DMS 273 (cell line): ENCODE results near the gene TBRG4.
"Not testable (repeated sequence)": the region's sequence is repeated elsewhere in the genome, so short reads cannot be mapped to it uniquely, and the experiment has no call there.

ENCODE experiments used
- DNase-seq: peaks from one replicate; lab custom pipeline; 2025; ENCODE audit not compliant: unreplicated experiment; lab: John Stamatoyannopoulos, UW

Gene TBRG4

DNA sequence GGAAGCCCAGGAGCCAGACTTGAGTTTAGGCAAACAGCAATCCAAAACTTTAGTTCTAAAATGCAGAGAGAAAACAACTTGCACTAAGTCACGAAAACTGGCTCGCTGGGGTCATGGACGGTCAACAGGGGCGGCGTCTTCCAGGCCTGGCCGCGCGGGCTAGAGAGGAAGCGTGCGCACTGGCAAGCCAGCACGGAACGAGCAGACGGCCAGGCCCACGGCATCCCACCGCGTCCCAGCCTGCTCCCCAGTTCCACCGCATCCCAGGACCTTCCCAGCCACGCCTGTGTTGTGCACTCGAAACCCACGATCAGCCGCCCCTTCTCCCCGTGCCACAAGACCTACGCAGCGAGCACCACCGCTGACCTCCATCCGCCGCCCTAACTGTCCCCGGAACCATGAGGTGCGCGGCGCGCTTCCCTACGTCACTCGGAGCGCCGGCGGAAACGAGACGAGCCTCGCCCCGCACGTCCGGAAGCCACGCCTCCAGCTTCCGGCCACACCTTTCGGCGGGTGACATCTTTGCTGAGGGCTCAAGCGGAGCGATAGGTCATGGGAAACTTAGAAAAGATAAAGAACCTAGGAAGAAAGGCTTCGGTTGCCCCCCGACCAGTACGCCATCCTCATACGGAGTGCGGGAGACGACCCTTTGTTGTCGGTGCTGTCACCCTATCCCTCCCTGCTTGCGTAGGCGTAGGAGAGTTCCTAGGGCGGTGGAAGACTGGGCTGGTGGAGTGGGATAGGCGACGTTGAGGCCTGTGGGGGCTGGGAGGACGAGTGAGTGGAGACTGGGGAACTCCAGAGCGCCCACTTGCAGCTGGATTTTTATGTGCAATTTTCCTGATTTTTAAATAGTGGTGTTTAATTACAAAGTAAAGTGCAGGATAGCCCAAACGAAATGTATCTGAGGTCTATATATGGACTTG is at the start of gene TBRG4:
Gene TBRG4, minus strand, starts transcription at position 400 of the 926 bp plus-strand sequence. CDS start 2,460 bp downstream, outside the sequence.
- peak; percentile 100 for DNase-seq

DNA sequence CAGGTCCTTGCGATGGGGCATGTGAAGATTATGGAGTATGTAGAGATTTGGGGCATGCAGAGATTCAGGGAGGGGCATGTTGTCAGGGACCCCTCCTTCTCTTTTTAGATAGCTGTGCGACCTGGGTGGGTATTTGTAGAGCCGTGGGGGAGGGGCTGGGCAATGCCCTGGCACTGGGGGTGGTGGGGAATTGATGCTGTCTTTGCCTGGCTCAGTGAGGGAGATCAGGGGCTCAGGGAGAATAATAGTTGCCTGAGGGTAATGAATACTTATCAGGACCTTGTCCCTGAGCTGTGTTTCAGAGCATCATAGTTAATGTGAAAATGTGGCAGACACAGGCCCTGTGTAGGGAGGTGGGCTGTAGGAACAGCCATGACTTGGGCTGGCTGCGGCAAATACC is 49.6 kb upstream of the TBRG4 start:
- no peak for DNase-seq

DNA sequence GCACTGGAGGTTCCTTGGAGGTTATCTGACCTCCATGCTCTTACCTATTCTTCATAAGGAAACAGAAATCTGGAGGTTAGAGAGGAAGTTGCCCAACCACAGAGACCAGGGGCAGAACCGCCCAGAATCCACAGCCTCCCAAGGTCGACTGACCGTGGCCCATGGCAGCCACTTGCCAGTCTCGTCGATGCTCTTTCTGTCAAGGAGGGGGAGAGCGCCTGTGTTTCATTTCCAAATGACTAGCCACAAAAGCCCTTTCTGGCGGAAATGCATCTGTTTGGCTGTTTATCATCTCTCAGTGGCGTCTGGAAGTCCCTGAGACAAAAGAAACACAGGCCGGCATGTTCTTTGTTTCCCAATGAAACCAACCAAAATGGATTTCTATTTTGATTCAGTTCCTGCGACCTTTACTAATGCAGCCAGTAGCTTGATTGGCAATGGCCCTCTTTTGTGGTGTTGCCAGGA is 49.0 kb upstream of the TBRG4 start:
- DNase-seq = no peak

DNA sequence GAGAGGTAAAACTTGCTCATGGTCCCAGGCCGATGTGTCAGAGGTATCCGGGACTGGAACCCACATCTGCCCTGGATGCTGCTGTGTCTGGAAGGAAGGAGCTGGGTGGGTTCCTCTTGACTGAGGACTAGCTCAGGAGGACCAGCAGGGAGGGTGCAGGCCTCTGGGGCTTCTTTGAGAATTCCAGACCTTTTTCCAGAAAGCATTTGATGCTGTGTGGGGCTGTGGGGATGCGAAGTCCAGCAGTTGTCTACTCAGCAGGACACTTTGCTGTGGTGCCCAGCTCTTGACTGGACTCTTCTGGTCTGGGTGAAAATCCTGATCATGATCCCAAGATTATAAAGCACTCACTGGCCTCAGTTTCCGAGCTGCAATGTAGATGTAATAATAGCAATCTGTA is 47.8 kb upstream of the TBRG4 start:
- no peak for DNase-seq

DNA sequence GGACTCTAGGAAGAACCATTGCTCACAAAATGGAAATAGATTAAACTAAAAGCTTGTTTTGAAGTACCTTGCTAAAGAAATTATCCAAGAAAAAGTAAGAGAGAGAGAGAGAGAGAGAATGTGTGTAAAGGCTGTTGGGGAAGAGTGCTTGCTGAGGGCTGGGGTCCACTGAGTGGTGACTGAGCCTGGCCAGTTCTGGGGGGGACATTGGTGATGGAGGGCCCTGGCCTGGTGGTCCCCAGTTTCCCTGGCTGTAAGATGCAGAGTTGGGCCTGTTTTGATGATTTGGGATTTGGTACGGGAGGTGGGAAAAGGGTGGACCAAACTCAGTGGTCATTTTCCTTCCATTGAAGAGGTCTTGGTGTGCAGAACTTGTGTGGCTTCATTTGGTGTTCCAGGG is 47.0 kb upstream of the TBRG4 start:
- DNase-seq = no peak

DNA sequence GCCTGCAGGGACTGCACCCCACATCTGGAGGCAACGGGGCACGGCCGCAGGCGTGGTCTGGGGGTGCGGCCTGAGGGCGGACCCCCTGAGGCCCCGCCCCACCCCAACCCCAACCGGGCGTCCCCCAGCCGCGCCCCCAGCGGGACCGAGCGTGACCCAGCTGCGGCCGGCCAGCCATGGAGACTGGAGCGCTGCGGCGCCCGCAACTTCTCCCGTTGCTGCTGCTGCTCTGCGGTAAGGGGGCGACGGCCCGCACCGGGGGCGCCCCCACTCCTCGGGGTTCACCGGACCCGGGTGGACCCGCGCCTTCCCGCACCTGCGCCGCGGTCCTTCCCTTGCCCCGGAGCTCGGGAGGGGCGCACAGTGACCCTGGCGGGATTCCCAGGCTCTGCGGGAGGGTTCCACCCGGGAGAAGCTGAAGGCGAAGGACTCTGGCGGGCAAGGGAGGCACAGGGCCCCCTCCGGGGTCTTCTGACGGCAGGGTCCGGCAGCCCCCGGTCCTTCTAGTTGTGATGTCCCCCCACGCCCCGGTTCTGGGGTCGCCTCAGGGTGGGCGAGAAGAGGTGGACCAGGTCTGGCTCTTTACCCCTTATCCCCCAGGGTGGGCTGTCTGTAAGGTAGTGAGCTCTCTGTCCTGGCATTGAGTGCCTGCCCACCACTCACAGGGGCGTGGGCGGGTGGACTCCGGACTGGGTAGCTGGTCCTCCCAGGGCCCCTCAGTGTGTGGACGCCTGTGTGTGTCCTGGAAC is 46.3 kb upstream of the TBRG4 start, which contains the start of gene RAMP3:
Gene RAMP3, plus strand, starts transcription at position 139 of the 749 bp plus-strand sequence. Its CDS starts 38 bp downstream, at position 177.
- peak; percentile 50 for DNase-seq

DNA sequence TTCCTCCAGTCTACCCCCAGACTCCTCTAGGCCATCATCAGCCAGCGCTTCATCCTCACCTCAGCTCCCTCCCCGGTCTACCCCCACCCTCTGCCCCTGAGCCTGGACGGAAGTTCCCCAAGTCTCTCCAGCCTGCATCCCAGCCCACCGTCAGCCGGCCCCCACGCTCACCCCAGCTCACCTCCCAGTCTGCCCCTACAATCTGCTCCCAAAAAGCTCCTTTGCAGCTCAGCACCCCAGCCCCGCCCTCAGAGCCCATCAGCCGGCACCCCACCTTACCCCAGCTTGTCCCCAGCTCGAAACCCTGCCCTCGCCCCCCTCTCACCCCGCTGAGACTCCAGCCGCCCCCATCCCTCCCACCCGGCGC is 45.8 kb upstream of the TBRG4 start:
- no peak for DNase-seq

DNA sequence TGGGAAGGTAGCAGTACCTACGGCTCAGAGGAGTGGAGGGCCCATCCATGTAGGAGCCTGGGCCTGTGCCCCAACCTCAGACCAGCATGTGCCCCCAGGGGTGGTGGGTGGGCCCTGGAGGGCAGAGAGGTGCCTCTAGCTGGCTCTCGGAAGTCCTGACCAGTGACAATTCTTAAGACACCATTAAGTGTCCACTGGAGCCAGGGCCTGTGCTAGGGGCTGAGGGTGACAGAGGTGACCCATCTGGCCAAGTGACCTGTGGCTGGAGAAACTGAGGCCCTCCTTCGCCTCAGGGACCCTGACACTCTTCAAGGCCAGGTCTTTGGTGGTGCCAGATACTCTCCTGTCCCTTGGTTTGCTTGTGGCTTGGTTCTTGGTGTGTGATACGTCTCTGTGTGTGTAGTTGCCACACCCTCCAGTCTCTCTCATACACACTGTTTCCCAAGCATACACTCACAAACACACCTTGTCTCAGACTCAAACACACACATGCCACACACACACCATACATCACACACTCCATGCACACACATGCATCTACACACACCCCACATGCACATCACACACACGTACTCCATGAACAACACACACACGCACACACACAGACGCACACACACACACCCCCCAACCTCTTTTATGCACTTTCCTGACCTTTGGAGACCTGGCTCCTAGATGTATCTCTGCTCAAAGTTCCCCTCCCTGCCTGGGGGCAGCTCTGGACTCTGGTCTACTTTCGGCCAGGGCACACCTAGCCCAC is 45.2 kb upstream of the TBRG4 start:
- no peak for DNase-seq

DNA sequence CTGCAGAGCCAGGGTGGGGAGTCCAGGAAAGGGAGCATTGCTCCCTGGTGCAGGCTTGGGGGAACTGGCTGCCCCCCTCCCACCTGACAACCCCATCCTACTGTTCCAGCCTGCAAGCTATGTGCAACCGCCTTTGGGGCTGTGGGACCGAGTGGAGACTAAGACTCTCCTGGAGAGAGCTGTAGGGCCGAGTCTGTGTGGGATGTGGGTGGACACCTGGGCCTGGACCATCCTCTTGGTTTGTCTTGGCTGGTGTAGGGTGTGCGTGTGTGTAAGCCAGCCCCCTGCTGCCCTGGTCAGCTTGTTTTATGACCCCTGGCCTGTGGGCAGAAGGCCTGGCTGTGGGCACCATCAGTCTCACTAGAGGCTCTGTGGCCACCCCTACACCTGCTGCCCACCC is 44.4 kb upstream of the TBRG4 start:
- no peak for DNase-seq

DNA sequence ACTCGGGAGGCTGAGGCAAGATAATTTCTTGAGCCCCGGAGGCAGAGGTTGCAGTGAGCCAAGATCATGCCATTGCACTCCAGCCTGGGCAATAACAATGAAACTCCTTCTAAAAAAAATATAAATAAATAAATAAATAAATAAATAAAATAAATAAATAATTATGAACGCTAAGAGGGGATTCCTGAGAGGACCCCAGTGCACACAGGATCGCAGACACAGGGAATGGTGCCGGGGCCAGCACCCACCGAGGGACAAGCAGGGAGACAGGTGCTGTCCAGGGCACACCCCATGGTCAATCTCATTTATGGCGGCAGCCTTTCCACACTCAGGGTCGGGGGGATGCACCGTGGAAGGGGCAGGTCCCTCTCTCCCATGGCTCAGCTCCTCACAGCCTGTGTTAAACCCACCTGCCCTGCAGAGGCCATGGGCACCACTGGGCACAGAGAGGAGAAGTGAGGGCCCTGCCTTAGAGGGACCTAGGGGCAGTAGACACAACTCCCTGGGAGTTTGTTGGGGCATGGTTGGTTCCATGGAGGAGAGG is 43.9 kb upstream of the TBRG4 start:
- DNase-seq = no peak

DNA sequence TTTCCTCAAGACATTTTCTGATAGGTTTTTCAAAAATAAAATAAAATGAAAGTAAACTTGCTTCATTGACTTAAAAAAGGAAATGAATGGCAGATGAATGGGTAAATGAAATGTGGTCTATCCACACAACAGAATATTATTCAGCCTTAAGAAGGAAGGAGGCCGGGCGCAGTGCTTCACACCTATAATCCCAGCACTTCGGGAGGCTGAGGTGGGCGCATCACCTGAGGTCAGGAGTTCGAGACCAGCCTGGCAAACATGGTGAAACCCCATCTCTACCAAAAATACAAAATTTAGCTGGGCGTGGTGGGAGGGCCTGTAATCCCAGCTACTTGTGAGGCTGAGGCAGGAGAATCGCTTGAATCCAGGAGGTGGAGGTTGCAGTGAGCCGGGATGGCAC is 42.4 kb upstream of the TBRG4 start:
- not testable (repeated sequence) for DNase-seq

DNA sequence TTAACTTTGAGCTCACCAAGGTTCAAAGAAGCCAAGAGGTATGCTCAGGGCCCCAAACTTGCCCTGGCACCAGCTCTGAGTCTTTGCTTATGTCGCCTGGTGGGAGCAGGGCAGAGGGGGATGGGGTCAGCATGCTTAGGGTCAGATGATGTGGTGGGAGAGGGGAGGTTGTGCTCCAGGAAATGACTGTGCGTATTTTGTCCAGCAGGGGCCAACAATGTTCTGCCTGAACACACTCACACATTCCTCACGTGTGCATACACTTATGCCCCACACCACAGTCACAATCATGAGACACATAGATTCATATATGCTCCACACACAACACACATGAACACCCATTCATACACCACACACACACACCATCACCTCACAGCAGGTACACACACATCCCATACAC is 41.7 kb upstream of the TBRG4 start:
- no peak for DNase-seq

DNA sequence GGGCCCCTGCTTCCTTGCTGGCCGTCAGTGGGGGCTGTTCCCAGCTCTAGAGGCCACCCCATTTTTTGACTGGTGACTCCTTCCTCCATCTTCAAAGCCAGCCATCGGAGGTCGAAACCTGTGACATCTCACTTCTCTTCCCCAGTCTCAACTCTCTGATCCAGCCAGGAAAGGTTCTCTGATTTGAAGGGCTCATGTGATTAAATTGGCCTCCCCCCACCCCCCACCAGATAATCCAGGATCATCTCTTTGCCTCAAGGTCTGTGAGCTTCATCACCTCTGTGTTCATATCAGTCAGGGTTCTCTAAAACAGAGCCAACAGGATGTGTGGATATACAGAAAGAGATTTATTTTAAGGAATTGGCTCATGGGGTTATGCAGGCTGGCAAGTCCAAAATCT is 40.5 kb upstream of the TBRG4 start:
- DNase-seq = no peak

DNA sequence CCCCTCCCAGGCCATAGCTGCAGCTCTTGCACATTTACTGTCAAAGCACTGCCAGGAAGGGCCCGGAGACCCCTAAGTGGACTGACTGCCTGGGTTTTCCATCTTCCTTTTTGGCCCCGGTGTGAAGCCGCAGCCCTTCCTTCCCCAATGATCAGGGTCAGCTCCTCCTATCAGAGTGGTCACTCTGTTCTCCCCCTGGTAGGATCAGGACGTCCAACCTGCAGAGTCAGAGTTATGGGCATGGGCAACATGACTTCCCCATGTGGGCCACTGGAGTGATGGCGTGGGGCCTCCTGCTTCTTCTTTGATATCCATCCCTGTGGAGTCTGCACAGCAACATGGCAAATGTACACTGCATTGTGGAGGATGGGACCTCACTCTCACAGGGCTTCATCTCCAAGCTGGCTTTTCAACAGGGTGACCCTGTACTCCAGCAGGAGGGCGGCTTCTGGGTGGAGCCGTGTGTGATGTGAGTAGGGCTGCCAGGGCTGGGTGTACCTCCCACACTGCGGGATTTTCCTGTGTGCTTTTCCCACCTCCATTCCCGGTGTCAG is 39.7 kb upstream of the TBRG4 start:
- no peak for DNase-seq

DNA sequence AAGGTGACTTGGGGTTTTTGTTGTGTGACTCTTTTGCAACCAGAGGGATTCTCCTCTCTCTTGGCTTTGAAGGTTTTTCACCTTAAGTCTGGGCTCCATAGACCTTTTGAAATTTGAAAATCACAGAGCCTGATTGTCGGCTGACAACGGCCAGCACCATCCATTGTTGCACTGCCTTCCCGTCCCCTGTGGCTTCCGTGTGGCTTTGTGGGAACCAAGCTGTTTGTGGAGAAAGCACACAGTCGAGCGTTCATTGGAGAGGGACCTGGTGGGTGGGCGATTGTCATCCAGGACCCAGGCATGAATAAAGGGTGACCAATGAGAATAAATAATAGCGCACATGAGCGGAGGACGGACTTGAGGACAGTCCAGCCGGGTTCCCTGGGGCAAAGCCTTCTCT is 38.7 kb upstream of the TBRG4 start:
- DNase-seq = no peak

DNA sequence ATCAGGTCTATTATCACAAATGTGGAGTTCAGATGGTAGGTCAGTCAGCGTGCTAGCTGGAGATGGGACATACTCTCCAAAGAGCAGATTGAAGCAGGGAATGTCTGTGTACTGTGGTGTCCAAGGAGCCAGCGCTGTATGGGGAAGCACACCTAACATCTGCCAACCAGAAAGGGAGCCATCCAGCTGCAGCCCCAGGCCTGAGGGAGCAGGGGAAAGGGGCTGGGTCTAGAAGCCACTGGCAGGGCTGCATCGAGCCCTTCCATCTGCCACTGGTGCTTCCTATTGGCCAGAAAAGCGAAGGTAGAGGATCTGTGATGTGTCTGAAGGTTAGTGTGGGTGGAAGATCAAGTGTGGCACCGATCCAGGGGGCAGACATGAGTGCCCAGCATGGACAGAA is 38.1 kb upstream of the TBRG4 start:
- DNase-seq = peak; percentile 35

DNA sequence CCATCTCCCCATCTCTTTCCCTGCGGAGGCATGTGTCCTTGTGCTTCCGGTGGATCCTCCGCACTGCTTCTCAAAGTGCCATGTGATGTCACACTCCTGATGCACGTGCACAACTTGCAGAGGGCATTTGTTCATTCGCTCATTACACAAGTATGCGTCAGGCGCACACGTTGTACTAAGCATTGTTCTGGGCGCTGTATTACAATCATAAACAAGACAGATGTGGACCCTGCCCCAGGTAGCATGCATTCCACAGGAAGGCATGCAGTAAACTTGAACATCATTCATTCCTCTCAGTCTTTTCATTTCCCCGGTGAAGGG is 37.1 kb upstream of the TBRG4 start:
- DNase-seq = no peak

DNA sequence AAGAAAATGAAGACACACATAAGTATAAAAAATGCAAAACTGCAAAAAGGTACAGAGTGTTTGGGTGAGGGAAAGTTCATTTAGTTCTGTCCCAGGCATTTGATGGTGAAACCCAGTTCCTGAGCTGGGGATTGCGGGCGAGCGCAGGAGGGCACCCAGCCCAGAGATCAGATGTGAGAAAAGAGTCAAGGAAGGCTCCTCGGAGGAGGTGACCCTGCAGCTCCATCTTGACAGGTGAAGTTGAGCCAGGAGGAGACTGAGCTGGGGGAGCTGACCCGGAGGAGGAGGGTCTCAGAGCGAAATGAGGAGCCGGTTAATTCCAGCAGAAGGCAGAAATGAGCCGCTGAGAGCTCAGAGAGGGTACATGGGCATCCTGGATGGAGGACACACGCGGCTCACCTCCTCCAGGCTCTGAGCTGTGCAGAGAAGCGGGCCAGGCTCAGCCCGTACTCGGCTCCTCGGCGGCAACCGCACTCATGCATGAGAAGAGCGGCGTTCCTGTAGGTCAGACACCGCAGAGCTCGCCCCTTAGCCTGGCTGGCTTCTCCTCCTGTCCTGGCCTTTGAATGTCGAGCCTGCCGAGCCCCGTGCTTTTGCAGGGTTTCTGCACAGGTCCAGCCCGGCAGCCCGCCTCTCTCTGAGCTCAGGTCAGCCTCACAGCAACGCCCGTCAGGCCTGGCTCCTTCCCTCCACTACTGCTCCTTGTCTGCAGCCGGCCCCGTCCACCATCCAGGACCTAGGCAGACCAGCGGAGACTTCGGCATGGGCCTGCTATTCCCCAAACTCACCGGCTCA is 36.6 kb upstream of the TBRG4 start:
- DNase-seq = no peak

DNA sequence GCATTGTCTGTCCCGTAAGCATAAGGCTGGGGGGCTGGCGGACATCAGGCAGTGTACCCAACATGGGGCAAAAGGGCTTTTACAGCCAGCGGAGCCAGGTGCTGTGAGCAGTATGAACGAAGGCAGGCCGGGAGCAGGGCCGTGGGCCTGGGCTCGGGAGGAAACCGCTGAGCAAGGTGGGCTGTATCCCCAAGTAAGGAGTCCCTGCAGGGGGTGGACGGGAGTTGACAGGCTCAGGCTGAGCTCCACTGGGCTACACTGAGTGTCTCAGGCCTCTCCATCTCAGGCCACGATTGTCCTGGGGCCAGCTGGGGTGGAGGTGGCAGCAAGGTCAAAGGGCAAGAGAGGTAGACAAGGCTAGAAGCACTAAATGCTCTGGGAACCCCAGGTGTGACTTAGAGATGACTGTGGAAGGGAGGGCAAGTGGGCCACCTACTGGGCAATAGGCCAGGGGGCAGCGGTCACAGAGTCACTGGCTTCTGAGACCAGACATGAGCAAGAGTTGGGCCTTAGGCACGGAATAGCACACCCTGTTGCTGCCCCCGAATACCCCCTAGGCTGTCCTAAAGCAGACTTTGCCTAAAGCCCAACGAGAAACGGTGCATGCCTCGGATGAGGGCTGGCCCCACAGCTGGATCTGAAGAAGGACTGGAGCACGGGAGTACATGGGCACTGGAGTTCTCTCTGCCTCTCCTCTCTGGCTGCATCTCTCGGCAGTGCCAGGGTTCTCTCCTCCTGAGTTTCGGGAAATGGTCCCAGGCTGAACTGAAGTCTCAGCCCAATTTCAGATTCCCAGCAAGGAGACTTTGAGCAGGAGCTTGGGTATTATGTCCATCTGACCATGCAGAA is 35.3 kb upstream of the TBRG4 start:
- no peak for DNase-seq
